HL-60/S4 (cell line): Measurements from ENCODE around the gene CDC123.
"Not testable (repeated sequence)": the region's sequence is repeated elsewhere in the genome, so short reads cannot be mapped to it uniquely, and the experiment has no call there.

Experiments
- in situ Hi-C: fragments of 300-500 bp; cut with MboI; formaldehyde crosslinking; loops from 2 replicates; pipeline ENCODE4 v1.14.3; 2022; ENCODE audit warnings: low sequenced_read_pairs

CDC123 gene

GRCh38 chr10:12287772-12288171 lies 91.8 kb downstream of the CDC123 start:
- in situ Hi-C loops: no loop called here

- in situ Hi-C loops: not testable (repeated sequence)
Measured at GRCh38 chr10:12297784-12298183, 101.8 kb downstream of the CDC123 start.

GRCh38 chr10:12299222-12299965 lies 103.4 kb downstream of the CDC123 start:
- in situ Hi-C loops: no loop called here
